ENCODE results near the gene HYDIN.

The HYDIN gene

DNA sequence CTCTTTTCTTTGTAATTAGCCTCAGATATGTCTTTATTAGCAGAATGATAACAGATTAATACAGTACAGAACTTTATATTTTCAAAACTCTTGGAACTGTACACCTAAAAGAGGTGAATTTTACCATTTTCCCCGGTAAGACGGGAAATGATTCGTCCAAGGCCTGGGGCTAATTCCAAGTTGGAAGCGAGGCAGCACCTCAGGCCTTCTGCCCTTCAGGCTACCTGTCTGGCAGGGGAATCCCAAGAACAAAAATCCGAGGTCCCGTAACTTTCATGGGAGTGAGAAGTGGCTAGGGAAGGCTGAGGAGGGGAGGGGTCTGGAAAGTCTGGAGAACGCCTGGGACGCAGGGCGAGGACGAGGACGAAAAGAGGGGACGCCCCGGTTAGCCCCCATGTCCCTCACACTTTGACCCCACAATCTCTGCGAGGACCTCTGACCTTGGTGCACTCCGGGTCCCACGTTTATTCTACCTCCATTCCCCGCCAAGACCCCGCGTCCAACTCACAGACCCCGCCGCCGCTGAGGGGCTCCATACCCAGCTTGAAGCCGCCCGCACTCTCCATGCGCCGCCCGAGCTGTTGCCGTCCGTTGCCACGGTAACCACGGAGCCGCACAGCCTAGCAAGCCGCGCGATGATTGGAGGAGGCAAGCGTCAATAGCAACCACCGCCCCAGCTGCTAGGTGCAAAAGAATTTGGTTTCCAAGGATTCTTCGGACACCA is at the start of gene HYDIN:
TSS of gene HYDIN (minus strand) at position 601 of the 724 bp plus-strand sequence. CDS start 43,827 bp downstream, outside the sequence.
- no peak for DNase-seq

DNA sequence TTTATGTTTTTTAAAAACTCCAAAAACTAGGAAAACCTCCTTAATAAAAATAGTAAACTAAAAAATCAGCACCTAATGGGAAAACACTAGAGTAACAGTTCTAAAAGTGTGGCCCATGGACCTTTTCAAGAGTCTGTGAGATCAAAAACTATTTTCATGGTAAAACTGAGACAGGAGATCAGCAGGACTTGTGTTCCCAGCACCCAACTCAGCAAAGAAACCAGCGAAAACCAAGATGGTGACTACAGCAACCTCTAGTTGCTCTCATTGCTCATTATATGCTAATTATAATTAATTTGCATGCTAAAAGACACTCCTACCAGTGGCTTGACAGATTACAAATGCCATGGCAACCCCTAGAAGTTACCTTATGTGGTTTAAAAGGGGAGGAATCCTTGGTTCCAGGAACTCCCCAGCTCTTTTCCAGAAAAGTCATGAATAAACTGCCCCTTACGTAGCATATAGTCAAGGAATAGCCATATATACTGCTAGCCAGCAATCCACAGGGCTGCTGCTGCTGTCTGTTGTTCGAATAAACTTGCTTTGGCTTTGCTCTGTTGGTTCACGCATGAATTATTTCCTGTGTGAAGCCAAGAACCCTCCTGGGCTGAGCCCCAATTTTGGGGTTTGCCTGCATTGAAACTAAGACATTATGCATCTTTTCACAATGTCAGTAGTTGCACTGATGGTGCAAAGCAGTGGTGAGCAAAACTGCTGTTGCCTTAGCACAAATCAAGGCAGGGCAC is 46.2 kb upstream of the HYDIN start:
- DNase-seq: no peak

DNA sequence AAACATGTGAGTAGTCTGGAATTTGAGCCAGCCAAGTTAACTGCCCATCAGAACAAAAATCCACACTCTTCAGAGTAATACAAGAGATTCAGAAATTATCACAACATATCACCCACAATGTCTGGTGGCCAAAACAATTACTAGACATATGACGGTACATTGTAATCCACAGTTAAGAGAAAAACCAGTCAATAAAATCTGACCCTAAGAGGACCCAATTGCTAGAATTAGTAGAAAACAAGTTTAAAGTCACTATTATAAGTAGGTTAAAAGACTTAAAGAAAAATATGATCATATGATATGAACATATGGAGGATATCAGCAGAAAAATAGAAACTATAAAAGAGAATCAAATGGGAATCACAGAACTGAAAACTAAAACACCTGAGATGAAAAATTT is 42.9 kb upstream of the HYDIN start:
- DNase-seq: no peak

- no peak for DNase-seq
Measured at GRCh38 chr16:71264299-71264698, 33.8 kb upstream of the HYDIN start.

DNA sequence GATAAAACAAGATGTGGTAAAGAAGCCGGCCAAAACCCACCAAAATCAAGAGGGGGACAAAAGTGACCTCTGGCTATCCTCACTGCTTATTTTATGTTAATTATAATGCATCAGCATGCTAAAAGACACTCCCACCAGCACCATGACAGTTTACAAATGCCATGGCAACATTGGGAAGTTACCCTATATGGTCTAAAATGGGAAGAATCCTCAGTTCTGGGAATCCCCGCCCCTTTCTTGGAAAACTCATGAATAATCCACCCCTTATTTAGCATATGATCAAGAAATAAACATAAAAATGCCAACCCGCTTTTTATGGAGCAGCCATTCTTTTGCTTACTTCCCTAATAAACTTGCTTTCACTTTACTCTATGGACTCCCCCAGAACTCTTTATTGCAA is 33.1 kb upstream of the HYDIN start:
- no peak for DNase-seq

DNA sequence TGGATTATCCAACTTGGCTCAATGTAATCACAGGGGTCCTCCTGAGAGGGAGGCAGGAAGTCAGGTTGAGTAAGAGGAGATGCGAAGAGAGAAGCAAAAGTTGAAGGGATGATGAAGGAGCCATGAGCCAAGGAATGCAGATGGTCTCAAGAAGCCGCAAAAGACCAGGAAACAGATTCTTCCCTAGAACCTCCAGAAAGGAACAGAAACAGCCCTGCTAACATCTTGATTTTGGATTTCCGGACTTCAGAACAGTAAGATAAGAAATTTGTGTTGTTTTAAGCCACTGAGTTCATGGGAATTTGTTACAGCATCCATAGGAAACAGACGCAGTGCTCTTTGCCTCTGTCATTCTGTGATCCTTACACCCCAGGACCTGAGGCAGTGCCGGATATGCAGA is 31.9 kb upstream of the HYDIN start:
- DNase-seq: no peak

DNA sequence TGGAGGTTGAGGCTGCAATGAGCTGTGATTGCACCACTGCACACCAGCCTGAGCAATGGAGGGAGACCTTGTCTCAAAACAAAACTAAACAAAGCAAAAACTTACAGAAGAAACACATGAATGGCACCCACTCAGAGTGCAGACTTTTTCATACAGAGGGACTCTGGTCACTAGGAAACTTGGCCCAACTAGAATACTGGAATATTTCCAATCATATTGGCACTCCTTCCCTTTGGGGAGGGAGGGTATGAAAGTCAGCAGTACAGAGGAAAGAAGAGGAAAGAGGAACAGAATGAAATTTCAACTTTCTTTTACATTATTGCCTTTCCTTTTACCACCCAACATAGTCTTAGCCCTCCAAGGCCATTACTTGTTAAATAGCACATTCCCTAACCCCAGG is 30.5 kb upstream of the HYDIN start:
- no peak for DNase-seq

DNA sequence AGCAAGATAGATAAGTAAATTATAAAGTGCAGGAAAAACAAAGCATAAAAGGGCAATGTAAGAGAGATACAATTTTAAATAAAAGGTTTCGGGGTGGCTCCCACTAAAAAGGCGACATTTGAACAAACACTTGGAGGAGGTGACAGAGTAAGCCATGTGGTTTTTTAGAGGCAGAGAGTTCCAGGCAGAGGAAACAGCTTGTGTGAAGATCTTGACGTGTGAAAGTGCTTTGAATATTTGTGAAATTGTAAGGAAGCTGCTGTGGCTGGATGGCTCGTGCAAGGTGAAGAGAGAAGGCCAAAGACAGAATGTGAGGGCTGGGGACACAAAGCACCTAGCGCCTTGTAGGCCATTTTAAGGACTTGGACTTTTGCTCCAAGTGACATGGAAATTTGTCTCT is 28.6 kb upstream of the HYDIN start:
- no peak for DNase-seq

- no peak for DNase-seq
Measured at GRCh38 chr16:71258372-71258771, 27.9 kb upstream of the HYDIN start.

- no peak for DNase-seq
Measured at GRCh38 chr16:71257768-71258167, 27.2 kb upstream of the HYDIN start.

GRCh38 chr16:71255721-71256120 is 25.2 kb upstream of the HYDIN start:
- no peak for DNase-seq

- no peak for DNase-seq
Measured at GRCh38 chr16:71254832-71255525, 24.5 kb upstream of the HYDIN start.

GRCh38 chr16:71250461-71251235 is 20.1 kb upstream of the HYDIN start:
- no peak for DNase-seq

DNA sequence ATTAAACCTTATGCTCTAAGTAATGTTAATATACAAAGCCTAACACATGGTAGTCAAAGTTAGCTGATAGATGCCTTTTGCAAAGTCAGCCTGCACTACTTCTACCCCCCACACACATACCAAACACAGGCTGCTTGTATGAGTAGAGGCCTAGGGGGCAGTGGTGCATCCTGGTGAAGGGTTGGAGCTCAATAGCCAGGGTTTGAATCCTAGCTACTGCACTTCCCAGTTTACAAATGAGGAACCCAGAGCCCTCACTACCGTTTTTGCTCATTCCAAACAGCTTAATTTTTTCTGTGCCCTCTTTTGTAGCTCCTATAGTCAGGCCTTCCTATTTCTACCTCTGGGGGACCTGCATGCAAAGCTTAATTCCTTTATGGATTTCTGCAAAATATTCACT is 18.9 kb upstream of the HYDIN start:
- DNase-seq: no peak

DNA sequence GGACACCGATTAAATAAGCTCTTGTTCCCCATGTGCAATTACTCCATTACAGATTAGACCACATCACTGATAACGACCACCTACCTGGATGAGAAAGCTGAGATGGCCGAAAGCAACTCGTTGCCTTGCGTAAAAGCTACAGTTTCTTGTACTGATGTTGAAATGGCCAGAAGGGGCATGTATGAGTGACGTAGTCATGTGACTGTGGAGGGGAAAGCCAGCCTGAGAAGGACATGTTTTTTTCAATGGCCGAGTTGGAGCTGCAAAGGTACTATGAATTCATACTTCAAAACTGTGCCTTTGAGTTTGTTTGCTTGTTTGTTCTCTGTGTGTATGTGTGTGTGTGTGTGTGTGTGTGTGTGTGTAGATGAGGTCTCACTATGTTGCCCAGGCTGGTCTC is 17.0 kb upstream of the HYDIN start:
- DNase-seq: no peak

DNA sequence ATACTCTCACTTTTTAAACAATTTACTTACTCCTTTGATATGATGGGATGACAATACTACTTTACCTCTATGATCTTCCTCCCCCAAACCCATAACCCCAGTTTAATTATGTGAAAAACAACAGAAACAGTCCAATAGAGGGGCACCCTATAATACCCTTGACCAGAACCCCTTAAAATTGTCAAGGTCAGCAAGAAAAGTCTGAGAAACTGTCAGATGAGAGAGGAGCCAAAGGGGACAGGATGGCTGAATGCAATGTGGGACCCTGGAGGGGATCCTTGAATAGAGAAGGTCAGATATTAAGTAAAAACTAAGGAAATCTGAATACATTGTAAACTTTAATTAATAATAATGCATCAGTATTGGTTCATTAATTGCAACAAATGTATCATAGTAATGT is 15.8 kb upstream of the HYDIN start:
- DNase-seq: no peak

DNA sequence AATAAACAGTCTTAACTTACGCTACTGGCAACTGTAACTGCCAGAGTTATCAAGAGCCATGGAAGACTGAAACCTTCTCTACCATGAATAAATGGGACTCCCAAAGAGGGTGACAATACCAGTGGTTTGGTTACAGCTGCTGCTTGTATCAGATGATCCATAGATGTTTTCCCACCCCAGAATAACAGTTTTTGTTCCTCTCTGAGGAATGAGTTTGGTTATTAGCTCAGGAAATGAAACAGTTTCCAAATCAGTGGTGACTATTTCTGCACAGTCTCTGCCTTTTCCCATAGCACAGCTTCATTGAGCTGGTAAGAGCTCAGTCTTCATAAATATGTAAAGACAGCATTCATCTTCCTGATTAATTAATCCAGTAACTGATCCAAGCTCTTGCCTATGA is 14.0 kb upstream of the HYDIN start:
- DNase-seq: no peak

- DNase-seq: no peak
Measured at GRCh38 chr16:71242601-71243000, 12.1 kb upstream of the HYDIN start.

DNA sequence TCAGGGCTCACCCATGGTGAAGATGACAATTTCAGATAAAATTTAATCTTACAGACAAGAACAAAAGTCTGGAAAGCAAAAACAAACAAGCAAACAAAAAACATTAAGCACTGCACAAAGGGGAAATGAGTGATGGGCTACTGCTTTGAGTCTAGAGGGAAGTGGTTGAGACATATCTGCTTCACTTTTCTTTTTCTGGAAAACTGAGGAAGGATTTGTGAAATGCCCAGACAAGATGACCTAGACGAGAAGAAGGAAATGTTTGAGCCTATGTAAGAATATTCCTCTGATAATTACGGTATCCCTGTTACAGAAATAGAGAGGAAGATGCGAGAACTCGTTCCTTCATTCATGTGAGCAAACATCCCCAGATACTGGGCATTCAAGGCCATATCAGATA is 11.5 kb upstream of the HYDIN start:
- no peak for DNase-seq

- no peak for DNase-seq
Measured at GRCh38 chr16:71229344-71229743, 1.2 kb downstream of the HYDIN start.

- no peak for DNase-seq
Measured at GRCh38 chr16:71226229-71227141, 4.0 kb downstream of the HYDIN start.

DNA sequence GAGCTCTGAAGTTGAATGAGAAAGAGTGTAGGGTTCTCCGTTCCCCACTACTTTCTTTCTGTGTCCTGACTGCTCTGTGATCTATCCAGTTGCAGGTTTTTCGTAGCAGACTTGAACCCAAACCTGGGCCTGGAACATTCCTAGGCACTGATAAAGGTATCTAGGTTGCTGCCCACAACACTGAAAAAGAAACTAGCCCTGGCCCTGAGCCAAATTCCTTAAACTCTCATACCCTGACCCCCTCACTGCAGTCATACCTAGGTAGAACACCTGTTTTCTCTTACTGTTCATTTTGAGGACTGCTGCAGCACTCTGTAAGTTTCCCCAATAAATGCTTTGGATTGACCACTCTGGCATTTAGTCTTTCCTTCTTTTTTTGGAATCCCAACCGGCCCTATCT is 5.4 kb downstream of the HYDIN start:
- DNase-seq: no peak

Data from NCI-H1048 (cell line).